GM12874 (cell line): ENCODE results near the gene FAM13A.

ENCODE experiments used
- TF ChIP-seq, protein P1 (sequence below): IDR thresholded peaks from 2 replicates; pipeline ENCODE4 v1.5.1; 2011; ENCODE audit warnings: low read depth, mild to moderate bottlenecking, control low read depth, low read length, moderate library complexity; ENCODE audit not compliant: insufficient read depth

FAM13A gene

GRCh38 chr4:88866862-88867550, 190.0 kb downstream of the FAM13A start:
- TF ChIP-seq, protein P1, sequence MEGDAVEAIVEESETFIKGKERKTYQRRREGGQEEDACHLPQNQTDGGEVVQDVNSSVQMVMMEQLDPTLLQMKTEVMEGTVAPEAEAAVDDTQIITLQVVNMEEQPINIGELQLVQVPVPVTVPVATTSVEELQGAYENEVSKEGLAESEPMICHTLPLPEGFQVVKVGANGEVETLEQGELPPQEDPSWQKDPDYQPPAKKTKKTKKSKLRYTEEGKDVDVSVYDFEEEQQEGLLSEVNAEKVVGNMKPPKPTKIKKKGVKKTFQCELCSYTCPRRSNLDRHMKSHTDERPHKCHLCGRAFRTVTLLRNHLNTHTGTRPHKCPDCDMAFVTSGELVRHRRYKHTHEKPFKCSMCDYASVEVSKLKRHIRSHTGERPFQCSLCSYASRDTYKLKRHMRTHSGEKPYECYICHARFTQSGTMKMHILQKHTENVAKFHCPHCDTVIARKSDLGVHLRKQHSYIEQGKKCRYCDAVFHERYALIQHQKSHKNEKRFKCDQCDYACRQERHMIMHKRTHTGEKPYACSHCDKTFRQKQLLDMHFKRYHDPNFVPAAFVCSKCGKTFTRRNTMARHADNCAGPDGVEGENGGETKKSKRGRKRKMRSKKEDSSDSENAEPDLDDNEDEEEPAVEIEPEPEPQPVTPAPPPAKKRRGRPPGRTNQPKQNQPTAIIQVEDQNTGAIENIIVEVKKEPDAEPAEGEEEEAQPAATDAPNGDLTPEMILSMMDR, result no peak

DNA sequence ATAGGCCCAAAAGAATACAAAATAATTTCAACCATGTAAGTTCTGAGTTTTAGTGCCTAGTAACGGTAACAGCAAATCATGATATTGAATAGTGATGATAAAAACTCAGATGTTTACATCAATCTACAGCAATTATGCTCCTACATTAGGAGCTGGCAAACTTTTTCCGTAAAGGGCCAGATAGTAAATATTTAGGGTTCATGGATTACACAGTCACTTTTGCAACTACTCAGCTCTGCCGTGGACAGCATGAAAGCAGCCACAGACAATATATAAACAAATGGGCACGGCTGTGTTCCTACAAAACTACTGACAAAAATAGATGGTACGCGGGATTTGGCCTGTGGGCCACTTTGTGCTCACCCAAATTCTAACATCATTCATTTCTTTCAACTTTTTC, 191.5 kb downstream of the FAM13A start:
- TF ChIP-seq, protein P1, result no peak

- TF ChIP-seq, protein P1, result no peak
Observed at GRCh38 chr4:88865046-88865445, 191.9 kb downstream of the FAM13A start.

DNA sequence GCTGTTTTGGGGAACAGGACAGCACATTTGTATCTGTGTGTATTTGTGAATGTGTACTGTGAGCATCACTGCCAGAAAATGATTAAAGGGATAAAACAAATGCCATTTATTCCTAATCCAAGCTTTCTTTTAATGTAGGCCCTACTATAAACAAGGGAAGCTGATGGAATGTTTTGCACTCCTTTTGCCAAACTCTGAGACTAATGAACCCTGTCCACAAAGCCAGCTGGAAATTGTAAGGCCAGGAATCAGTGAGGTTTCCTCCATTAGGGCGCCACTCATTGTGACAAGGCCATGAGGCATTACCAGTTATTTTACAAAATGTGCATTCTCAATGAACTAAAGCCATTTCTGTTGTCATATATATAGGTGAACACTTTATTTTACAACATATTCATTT, 196.4 kb downstream of the FAM13A start:
- TF ChIP-seq, protein P1, result no peak

GRCh38 chr4:88859191-88859812, 197.7 kb downstream of the FAM13A start:
- TF ChIP-seq, protein P1, result no peak

DNA sequence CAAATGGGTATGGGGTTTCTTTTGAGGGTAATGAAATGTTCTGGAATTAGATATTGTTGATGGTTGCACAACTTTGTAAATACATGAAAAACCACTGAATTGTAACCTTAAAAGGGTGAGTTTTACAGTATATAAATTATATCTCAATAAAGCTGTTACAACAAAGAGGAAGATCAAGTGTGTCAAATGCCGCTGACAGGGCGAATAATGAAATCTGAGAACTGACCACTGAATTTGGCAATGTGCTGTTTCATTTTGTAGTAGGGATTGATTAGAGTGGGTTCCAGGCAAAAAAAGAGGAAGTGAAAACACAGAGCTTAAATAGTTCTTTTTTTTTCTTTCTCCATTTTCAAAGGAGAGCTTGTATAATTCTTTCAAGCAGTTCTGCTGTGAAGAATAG, 198.2 kb downstream of the FAM13A start:
- TF ChIP-seq, protein P1, result no peak

GRCh38 chr4:88857588-88857987, 199.4 kb downstream of the FAM13A start:
- TF ChIP-seq, protein P1, result no peak
